Small intestine (tissue), 7 donors: ENCODE measurements around the gene TCEA2. TPM values are rescaled to one million over a fixed set of nuclear protein-coding genes. Genes with fewer than 3 reads are reported as not detected.
A peak's percentile ranks its signal among the peaks of the same experiment; 100 is the strongest.

ENCODE experiments used
- DNase-seq, 2 donors: peaks; one replicate each; pipeline versions ENCODE4 v3.0.0 to v3.0.0-alpha.2; 2013
- FAIRE-seq: peaks from 2 replicates; lab custom pipeline; 2012; peaks lifted over from hg19 to GRCh38; lab: Jason Lieb, UNC
- H3K27ac ChIP-seq, 3 donors: one replicate each; pipeline ENCODE4 v1.5.1; 2013; ENCODE audit warnings: low read length in 2 of 3, mild to moderate bottlenecking in 2 of 3, control low read depth in 1 of 3, inconsistent platforms in 1 of 3, low read depth in 1 of 3, moderate library complexity in 1 of 3
- H3K27me3 ChIP-seq, 3 donors: one replicate each; pipeline ENCODE4 v1.6.1; 2013; ENCODE audit warnings: low read length in 3 of 3, inconsistent platforms in 1 of 3; ENCODE audit not compliant: control insufficient read depth in 3 of 3, insufficient read depth in 3 of 3
- H3K36me3 ChIP-seq, 3 donors: one replicate each; pipeline ENCODE4 v1.6.1; 2013; ENCODE audit warnings: low read length in 3 of 3, inconsistent platforms in 1 of 3, low read depth in 1 of 3, mild to moderate bottlenecking in 1 of 3, moderate library complexity in 1 of 3; ENCODE audit not compliant: control insufficient read depth in 3 of 3, insufficient read depth in 2 of 3
- H3K4me1 ChIP-seq, 3 donors: one replicate each; pipeline ENCODE4 v1.6.1; 2013; ENCODE audit warnings: low read length in 2 of 3, inconsistent platforms in 1 of 3, low read depth in 1 of 3, mild to moderate bottlenecking in 1 of 3, moderate library complexity in 1 of 3; ENCODE audit not compliant: control insufficient read depth in 3 of 3, insufficient read depth in 2 of 3
- H3K4me3 ChIP-seq, 3 donors: one replicate each; pipeline ENCODE4 v1.5.1; 2013; ENCODE audit warnings: low read length in 3 of 3, control low read depth in 1 of 3, inconsistent platforms in 1 of 3, low read depth in 1 of 3, mild to moderate bottlenecking in 1 of 3, moderate library complexity in 1 of 3
- H3K9me3 ChIP-seq, 2 donors: one replicate each; pipeline ENCODE4 v1.6.1; 2013; ENCODE audit warnings: low read depth in 1 of 2, low read length in 1 of 2; ENCODE audit not compliant: control insufficient read depth in 2 of 2, insufficient read depth in 1 of 2
- WGBS, 3 donors: extraction: QIAGEN DNeasy Blood & Tissue Kit; methylation state at CpG; one replicate each; pipeline ENCODE4 v1.1.7; 2013; 5-methylcytosine and 5-hydroxymethylcytosine counted together
- polyA plus RNA-seq, 4 donors: library from polyadenylated mRNA; stranded (reverse) in 3 of 4; unstranded in 1 of 4; fragments of 200-250 nt in 3 of 4; fragments of 120-200 nt in 1 of 4; gene quantifications; one replicate each; pipeline versions ENCODE4 v1.2.1 to v1.2.3, GENCODE V29; 2013
- donor health status: healthy with polysubstance abuse.
- donor health status: control.
- donor health status: control.
- donor health status: Bipolar disorder and iron deficiency.
- donor health status: healthy.

TCEA2 gene
- polyA plus RNA-seq, 4 donors: 7.8 to 28.5 (median 12.6) TPM

DNA sequence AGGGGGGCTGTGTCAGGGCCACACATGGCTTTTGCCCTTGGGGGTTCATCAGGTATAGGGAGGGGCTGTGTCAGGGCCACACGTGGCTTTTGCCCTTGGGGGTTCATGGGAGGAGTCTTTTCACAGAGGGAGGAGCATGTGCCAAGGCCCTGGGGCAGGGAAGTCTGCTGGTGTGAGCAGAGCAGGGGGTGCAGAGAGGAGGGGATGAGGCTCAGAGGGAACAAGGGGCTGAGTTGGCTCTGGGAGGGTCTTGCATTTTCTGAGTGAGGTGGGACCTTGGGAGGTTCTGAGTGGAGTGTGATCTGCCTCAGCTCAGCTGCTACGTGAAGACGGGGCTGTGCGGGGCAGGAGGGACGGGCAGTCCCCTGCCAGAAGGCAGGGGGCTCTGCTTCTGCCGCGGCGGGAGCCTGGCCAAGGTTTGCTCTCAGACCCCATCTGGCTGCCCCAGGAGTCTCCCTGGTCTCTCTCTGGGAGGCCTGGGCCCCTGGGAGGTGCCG is 7.6 kb upstream of the TCEA2 start:
- Histone ChIP-seq H3K4me3 (no peak overlapping the region), H3K9me3 (no peaks in the 10 kb centered on the region), H3K27me3 (peaks cover 4 to 76% (median 20%) of the 10 kb centered on the region in 3 donors), H3K4me1 (peaks cover 0 to 3% (median 0%) of the 10 kb centered on the region in 3 donors), H3K27ac (peak overlapping the region in 1 of 3 donors; percentile 83), H3K36me3 (no peaks in the 10 kb centered on the region)
- no peak for FAIRE-seq
- DNase-seq: no peak
- 40 to 72% (median 69%) methylated on average over 2 to 9 of the region's 9 CpGs for WGBS, 3 donors

DNA sequence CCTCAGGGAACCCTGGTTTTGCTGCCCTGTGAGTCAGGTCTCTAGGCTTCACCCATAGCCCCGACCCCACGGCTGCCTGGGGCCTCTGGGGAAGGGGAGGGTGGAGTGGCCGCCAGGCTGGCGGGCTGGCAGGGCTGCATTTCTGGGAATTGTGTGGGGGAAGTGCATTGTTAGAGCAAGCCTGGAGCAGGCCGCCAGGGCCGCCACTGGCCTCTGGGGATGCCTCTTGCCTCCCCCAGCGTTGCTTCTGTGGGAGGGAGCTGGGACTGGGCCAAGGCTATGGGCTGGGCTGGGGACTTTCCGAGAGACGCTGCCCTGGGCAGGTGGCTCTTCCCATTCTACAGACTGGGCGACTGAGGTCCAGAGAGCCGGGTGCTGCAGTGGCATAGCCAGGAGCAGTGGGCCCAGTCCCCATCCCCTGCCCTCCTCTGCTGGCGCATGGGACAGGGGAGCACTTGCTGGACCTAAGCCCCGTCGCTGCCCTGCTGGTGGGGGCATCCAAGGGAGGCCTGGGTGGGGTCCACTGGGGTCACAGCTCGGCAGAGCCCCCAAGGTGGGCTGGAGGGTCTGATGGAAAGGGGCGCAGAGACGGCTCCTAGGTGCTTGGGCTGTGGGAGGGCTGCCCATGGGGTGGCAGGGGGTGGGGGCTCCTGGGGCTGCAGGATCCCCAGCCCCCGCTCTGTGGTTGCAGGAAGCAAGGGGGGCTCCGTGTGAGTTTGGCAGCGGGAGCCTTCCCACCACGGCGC is 6.9 kb upstream of the TCEA2 start:
- Histone ChIP-seq H3K36me3 (no peaks in the 10 kb centered on the region), H3K4me1 (peaks cover 0 to 3% (median 0%) of the 10 kb centered on the region in 3 donors), H3K4me3 (no peak overlapping the region), H3K27ac (peak overlapping the region in 1 of 3 donors; percentile 83), H3K9me3 (no peaks in the 10 kb centered on the region), H3K27me3 (peaks cover 4 to 70% (median 16%) of the 10 kb centered on the region in 3 donors)
- FAIRE-seq: no peak
- no peak for DNase-seq
- WGBS, 3 donors: 46 to 55% (median 51%) methylated on average over 19 to 22 of the region's 22 CpGs

DNA sequence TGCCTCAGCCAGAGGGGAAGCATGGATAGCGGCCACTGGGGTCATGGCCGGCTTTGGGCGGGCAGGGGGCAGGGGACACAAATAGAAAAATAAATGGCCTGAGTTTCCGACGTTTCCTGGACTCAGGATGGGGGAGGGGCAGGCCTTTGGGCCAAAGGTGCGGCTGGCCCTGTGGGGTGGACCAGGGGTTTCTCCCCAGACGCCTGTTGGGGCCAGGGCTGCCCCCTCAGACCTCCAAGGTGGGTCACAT is 6.4 kb upstream of the TCEA2 start:
- no peak for FAIRE-seq
- peaks cover 4 to 65% (median 12%) of the 10 kb centered on the region in 3 donors for H3K27me3 ChIP-seq
- no peaks in the 10 kb centered on the region for H3K9me3 ChIP-seq
- H3K4me1 ChIP-seq: peaks cover 0 to 3% (median 0%) of the 10 kb centered on the region in 3 donors
- 33 to 51% (median 40%) methylated on average over 7 of the region's 7 CpGs for WGBS, 3 donors
- no peak overlapping the region for H3K4me3 ChIP-seq
- H3K36me3 ChIP-seq: no peaks in the 10 kb centered on the region
- H3K27ac ChIP-seq: peak overlapping the region in 1 of 3 donors; percentile 73
- no peak for DNase-seq

DNA sequence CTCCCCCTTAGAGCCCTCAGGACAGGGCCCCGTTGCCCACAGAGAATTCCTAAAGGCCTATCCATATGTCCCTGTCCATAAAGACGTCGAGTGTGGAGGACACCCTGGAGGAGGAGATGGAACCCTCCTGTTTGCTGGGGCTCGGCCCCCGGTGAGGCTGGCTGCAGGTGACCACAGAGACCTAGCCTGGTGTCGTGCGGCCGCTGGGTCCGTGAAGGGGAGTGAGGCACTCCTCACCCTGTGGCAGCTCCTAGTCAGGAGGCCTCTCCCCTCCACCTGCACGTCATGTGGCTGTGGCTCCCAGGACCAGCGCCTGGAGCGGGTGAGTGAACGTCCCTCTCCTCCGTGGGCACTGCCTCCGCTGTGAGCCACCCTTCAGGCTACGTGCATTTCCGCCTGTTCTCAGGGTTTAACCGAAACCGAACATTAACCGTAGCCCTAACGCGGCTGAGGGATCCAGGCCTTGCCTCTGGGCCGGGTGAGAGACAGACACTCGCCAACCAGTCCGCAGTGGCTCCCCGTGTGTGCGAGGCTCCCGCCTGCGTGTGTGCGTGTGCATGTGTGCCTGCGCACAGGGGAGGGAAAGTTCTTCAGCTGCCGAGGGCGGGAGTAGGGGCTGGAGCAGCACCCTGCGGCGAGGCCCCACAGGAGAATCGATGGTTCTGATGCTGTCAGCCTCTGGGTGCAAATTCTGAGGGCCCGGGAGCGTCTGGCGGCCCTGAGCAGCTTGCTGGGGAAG is 5.9 kb upstream of the TCEA2 start:
- FAIRE-seq: no peak
- 37 to 53% (median 51%) methylated on average over 37 to 39 of the region's 39 CpGs for WGBS, 3 donors
- peaks cover 4 to 60% (median 9%) of the 10 kb centered on the region in 3 donors for H3K27me3 ChIP-seq
- H3K27ac ChIP-seq: peak overlapping the region in 1 of 3 donors; percentile 73
- no peaks in the 10 kb centered on the region for H3K36me3 ChIP-seq
- H3K9me3 ChIP-seq: no peaks in the 10 kb centered on the region
- DNase-seq: no peak
- no peak overlapping the region for H3K4me3 ChIP-seq
- peaks cover 0 to 3% (median 0%) of the 10 kb centered on the region in 3 donors for H3K4me1 ChIP-seq

DNA sequence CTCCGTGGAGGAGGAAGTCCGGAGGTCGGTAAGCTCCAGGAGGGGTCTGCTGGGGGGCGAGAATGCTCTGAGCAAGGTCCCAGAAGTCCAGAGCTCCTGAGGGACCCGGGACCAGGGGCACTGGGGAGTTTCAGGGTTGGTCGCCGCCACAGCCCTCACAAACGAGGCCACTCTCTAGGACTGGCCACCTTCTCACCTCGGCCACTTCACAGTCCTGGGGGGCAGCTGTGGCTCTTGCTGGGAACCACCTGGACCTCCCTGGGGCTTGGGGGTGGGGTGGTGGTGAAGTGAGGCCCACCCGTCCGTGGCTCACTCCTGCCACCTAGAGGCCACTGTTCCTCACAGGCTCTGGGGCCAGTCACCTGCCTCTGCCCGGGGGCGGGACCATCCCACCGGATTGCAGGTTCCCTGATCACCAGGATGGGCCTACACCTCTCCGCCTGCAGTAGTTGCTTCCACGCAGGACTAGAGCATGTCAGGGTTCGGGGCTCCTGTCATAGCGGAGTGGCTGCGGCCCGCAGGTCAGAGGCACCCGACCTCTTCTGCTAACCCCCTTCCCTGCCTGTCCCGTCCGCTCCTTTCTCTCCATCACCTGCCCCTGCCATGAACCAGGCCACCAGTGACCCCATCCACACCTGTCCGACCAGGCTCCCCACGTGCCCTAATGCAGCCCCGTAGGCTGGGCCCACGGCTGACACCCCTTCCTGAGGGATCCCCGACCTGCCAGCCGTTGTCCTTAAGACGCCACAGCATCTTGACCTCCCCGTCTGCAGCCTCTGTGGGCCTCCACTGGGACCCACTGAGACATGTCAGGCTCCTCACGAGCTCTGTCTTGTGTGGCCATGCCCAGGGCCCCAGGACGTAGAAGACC is 5.1 kb upstream of the TCEA2 start:
- Histone ChIP-seq H3K27ac (peak overlapping the region in 1 of 3 donors; percentile 73), H3K27me3 (peaks cover under 1 to 52% (median 6%) of the 10 kb centered on the region in 3 donors), H3K4me1 (peaks cover 0 to 10% (median 0%) of the 10 kb centered on the region in 3 donors), H3K4me3 (no peak overlapping the region), H3K9me3 (no peaks in the 10 kb centered on the region), H3K36me3 (no peaks in the 10 kb centered on the region)
- DNase-seq (peak; percentile 58 to 82), FAIRE-seq (no peak)
- WGBS, 3 donors: 24 to 36% (median 28%) methylated on average over 30 to 33 of the region's 33 CpGs

DNA sequence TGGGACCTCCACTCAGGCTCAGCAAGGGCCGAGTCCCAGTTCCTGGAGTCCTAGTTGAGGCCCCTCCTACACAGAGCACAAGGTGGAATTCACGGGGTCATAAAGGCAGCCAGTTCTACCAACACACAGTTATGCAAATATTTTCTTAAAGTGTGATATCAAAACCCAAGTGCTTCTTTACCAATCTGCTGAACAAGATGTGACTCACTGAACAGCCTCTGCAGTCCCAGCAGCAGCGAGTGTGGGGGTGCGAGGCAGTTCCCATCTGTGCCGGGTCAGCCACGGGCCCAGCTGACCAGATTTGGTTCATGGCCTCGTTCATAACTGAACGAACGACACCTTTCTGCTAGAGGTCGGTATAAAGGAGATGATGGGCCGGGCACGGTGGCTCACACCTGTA is 4.5 kb upstream of the TCEA2 start:
- no peak overlapping the region for H3K4me3 ChIP-seq
- H3K4me1 ChIP-seq: peaks cover 0 to 10% (median 0%) of the 10 kb centered on the region in 3 donors
- no peaks in the 10 kb centered on the region for H3K9me3 ChIP-seq
- WGBS, 3 donors: 53 to 74% (median 69%) methylated on average over 12 of the region's 12 CpGs
- H3K27ac ChIP-seq: no peak overlapping the region
- FAIRE-seq: no peak
- DNase-seq: no peak
- peaks cover 0 to 45% (median 5%) of the 10 kb centered on the region in 3 donors for H3K27me3 ChIP-seq
- no peaks in the 10 kb centered on the region for H3K36me3 ChIP-seq

DNA sequence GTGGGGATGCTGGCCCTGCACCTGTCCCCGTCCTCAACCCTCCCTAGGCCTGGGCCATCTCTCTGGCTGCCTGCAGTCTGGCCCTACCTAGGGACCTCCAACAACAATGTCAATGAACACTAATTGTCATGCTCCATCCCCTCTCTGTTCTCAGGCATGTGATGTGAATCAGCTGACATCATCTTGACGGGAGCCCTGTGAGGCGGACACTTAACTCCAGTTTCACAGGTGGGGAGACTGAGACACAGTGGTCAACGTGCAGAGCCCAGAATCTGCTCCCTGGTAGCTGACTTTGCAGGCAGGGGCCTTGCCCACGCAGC is 762 bp upstream of the TCEA2 start:
- H3K36me3 ChIP-seq: peaks cover 0 to 9% (median 0%) of the 10 kb centered on the region in 3 donors
- peak overlapping the region in 2 of 3 donors; percentile 62 to 69 for H3K4me3 ChIP-seq
- DNase-seq (no peak), FAIRE-seq (no peak)
- H3K27me3 ChIP-seq: peaks cover 0 to 15% (median 0%) of the 10 kb centered on the region in 3 donors
- H3K9me3 ChIP-seq: no peaks in the 10 kb centered on the region
- 56 to 77% (median 73%) methylated on average over 5 of the region's 5 CpGs for WGBS, 3 donors
- H3K4me1 ChIP-seq: peaks cover 0 to 20% (median 0%) of the 10 kb centered on the region in 3 donors
- H3K27ac ChIP-seq: peak overlapping the region in 2 of 3 donors; percentile 82 to 87
